ENCODE results near the gene PXK.

DNA sequence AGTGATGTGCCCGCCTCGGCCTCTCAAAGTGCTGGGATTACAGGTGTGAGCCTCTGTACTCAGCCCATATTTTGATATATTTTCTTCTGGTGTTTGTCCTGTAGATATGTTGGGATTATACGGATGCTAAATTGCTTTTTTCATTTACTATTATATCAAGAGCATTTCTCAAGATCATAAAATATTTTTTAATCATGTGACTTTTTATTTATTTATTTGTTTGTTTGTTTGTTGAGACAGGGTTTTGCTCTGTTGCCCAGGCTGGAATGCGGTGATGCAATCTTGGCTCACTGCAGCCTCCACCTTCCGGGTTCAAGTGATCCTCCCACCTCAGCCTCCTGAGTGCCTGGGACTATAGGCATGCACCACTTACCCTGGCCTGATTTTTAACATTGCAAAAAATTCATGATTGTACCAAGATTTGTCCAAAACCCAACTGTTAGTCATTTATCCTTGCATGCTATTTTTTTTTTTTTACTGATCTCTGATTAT is 2.7 kb upstream of the PXK start:
- TF ChIP-seq, protein P1, sequence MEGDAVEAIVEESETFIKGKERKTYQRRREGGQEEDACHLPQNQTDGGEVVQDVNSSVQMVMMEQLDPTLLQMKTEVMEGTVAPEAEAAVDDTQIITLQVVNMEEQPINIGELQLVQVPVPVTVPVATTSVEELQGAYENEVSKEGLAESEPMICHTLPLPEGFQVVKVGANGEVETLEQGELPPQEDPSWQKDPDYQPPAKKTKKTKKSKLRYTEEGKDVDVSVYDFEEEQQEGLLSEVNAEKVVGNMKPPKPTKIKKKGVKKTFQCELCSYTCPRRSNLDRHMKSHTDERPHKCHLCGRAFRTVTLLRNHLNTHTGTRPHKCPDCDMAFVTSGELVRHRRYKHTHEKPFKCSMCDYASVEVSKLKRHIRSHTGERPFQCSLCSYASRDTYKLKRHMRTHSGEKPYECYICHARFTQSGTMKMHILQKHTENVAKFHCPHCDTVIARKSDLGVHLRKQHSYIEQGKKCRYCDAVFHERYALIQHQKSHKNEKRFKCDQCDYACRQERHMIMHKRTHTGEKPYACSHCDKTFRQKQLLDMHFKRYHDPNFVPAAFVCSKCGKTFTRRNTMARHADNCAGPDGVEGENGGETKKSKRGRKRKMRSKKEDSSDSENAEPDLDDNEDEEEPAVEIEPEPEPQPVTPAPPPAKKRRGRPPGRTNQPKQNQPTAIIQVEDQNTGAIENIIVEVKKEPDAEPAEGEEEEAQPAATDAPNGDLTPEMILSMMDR (conservative IDR thresholded peaks at IDR 0.05): no peak
- TF ChIP-seq EZH2 (IDR thresholded peaks at IDR 0.05; ENCODE audit: low read depth): no peak
